Activated B cell treated with CpG ODN at 0.5 μM for 24 hours (primary cell): ENCODE measurements around the gene AGAP1. TPM values are rescaled to one million over a fixed set of nuclear protein-coding genes. Genes with fewer than 3 reads are reported as not detected.

Experiments
- ATAC-seq: fragments of 200-7000 bp; cut with Tn5 transposase; one replicate; pipeline ENCODE4 v1.10.0; 2021; ENCODE audit warnings: low read depth, mild to moderate bottlenecking, moderate library complexity
- CTCF ChIA-PET: fragments of 350-600 bp; sonication (Branson Sonifier 250); formaldehyde crosslinking; loops from one replicate; lab custom pipeline; 2021; ENCODE audit warnings: antibody characterized with exemption; lab: Charles Lee
- POLR2A ChIA-PET: fragments of 350-600 bp; sonication (Branson Sonifier 250); formaldehyde crosslinking; loops from one replicate; lab custom pipeline; 2021; ENCODE audit warnings: antibody characterized with exemption; lab: Charles Lee
- DNase-seq: peaks from one replicate; pipeline ENCODE4 v3.0.0; 2022
- H3K27ac Mint-ChIP-seq: one replicate; pipeline ENCODE4 v1.8.0; 2020; ENCODE audit warnings: mixed read lengths
- H3K27me3 Mint-ChIP-seq: one replicate; pipeline ENCODE4 v1.8.0; 2021; ENCODE audit warnings: mixed read lengths
- H3K36me3 Mint-ChIP-seq: one replicate; pipeline ENCODE4 v1.8.0; 2021; ENCODE audit warnings: low read depth, mixed read lengths
- H3K4me1 Mint-ChIP-seq: one replicate; pipeline ENCODE4 v1.8.0; 2021; ENCODE audit warnings: mixed read lengths
- H3K4me3 Mint-ChIP-seq: one replicate; pipeline ENCODE4 v1.8.0; 2020; ENCODE audit warnings: mild to moderate bottlenecking, mixed read lengths
- H3K9me3 Mint-ChIP-seq: one replicate; pipeline ENCODE4 v1.8.0; 2020; ENCODE audit warnings: mixed read lengths
- CTCF ChIP-seq: fragments of 200-600 bp; IDR thresholded peaks from one replicate; pipeline ENCODE4 v1.8.0; 2022; ENCODE audit warnings: antibody characterized with exemption, mild to moderate bottlenecking
- intact Hi-C: fragments of 100-400 bp; cut with micrococcal nuclease; formaldehyde crosslinking; loops from one replicate; pipeline ENCODE4 v1.15.1; 2024
- total RNA-seq: library from RNA; stranded (reverse); gene quantifications from 2 replicates; pipeline ENCODE4 v1.2.3, GENCODE V29; 2022

The AGAP1 gene
- total RNA-seq, 1 donor from 2014 or later = not detected

GRCh38 chr2:235485362-235485761 lies 8.5 kb upstream of the AGAP1 start:
- no peaks in the 10 kb centered on the region for H3K4me1 Mint-ChIP-seq
- no peak overlapping the region for H3K27ac Mint-ChIP-seq
- CTCF ChIA-PET = no interaction called here

GRCh38 chr2:235486729-235487128 lies 7.1 kb upstream of the AGAP1 start:
- Mint-ChIP-seq H3K9me3 (peaks cover 4% of the 10 kb centered on the region), H3K36me3 (no peaks in the 10 kb centered on the region), H3K27ac (no peak overlapping the region), H3K4me1 (no peaks in the 10 kb centered on the region), H3K27me3 (peaks cover 14% of the 10 kb centered on the region), H3K4me3 (no peak overlapping the region)
- ATAC-seq (no peak), DNase-seq (no peak)
- TF ChIP-seq CTCF = no peak
- ChIA-PET POLR2A (no interaction called here), CTCF (no interaction called here)
- intact Hi-C loops = no loop called here

More at GRCh38 chr2:235485362-235485761, 8.5 kb upstream of the AGAP1 start:
- Mint-ChIP-seq H3K27me3 (peaks cover 10% of the 10 kb centered on the region), H3K4me3 (no peak overlapping the region), H3K36me3 (no peaks in the 10 kb centered on the region), H3K9me3 (peaks cover 4% of the 10 kb centered on the region)
- intact Hi-C loops = no loop called here
- no peak for DNase-seq
- no peak for TF ChIP-seq CTCF
- POLR2A ChIA-PET = no interaction called here
- no peak for ATAC-seq

GRCh38 chr2:235489897-235490296 lies 3.9 kb upstream of the AGAP1 start:
- H3K27ac Mint-ChIP-seq = no peak overlapping the region
- intact Hi-C loops = no loop called here
- TF ChIP-seq CTCF = no peak

GRCh38 chr2:235492850-235493344 lies 946 bp upstream of the AGAP1 start:
- H3K27ac Mint-ChIP-seq = no peak overlapping the region
- POLR2A ChIA-PET = no interaction called here
- CTCF ChIA-PET = no interaction called here
- H3K9me3 Mint-ChIP-seq = peaks cover 4% of the 10 kb centered on the region
- intact Hi-C loops = no loop called here
- no peaks in the 10 kb centered on the region for H3K36me3 Mint-ChIP-seq
- ATAC-seq = no peak
- no peak for TF ChIP-seq CTCF
- peak overlapping the region; percentile 80 for H3K4me3 Mint-ChIP-seq
- peaks cover 14% of the 10 kb centered on the region for H3K4me1 Mint-ChIP-seq
- peaks cover 46% of the 10 kb centered on the region for H3K27me3 Mint-ChIP-seq
- DNase-seq = no peak

More at GRCh38 chr2:235489897-235490296, 3.9 kb upstream of the AGAP1 start:
- ChIA-PET CTCF (no interaction called here), POLR2A (no interaction called here)
- H3K27me3 Mint-ChIP-seq = peaks cover 26% of the 10 kb centered on the region
- no peak for DNase-seq
- no peak for ATAC-seq
- H3K4me3 Mint-ChIP-seq = no peak overlapping the region
- H3K9me3 Mint-ChIP-seq = peaks cover 4% of the 10 kb centered on the region
- no peaks in the 10 kb centered on the region for H3K36me3 Mint-ChIP-seq
- H3K4me1 Mint-ChIP-seq = peaks cover 10% of the 10 kb centered on the region

GRCh38 chr2:235493402-235493774 lies 455 bp upstream of the AGAP1 start:
- DNase-seq (no peak), ATAC-seq (no peak)
- intact Hi-C loops = no loop called here
- no peak overlapping the region for H3K27ac Mint-ChIP-seq
- ChIA-PET CTCF (no interaction called here), POLR2A (no interaction called here)
- peak overlapping the region; percentile 80 for H3K4me3 Mint-ChIP-seq
- peaks cover 51% of the 10 kb centered on the region for H3K27me3 Mint-ChIP-seq
- H3K9me3 Mint-ChIP-seq = peaks cover 4% of the 10 kb centered on the region
- TF ChIP-seq CTCF = no peak
- H3K4me1 Mint-ChIP-seq = peaks cover 14% of the 10 kb centered on the region
- no peaks in the 10 kb centered on the region for H3K36me3 Mint-ChIP-seq
